ES-I3 (cell line): ENCODE results near the gene CALML4.
"Not testable (repeated sequence)": the region's sequence is repeated elsewhere in the genome, so short reads cannot be mapped to it uniquely, and the experiment has no call there.

ENCODE experiments used
- H3K36me3 ChIP-seq: 2 replicates; pipeline ENCODE4 v1.6.1; 2013; ENCODE audit warnings: mild to moderate bottlenecking, low read length, control low read depth, moderate library complexity; ENCODE audit not compliant: insufficient read depth
- H3K4me1 ChIP-seq: 2 replicates; pipeline ENCODE4 v1.6.1; 2013; ENCODE audit warnings: mild to moderate bottlenecking, control low read depth, low read length; ENCODE audit not compliant: insufficient read depth
- H3K9ac ChIP-seq: 2 replicates; pipeline ENCODE4 v1.6.1; 2013; ENCODE audit warnings: low read depth, mild to moderate bottlenecking, low read length, moderate library complexity
- H3K9me3 ChIP-seq: 2 replicates; pipeline ENCODE4 v1.6.1; 2013; ENCODE audit warnings: mild to moderate bottlenecking, low read length, moderate library complexity; ENCODE audit not compliant: control insufficient read depth, insufficient read depth

Gene CALML4

DNA sequence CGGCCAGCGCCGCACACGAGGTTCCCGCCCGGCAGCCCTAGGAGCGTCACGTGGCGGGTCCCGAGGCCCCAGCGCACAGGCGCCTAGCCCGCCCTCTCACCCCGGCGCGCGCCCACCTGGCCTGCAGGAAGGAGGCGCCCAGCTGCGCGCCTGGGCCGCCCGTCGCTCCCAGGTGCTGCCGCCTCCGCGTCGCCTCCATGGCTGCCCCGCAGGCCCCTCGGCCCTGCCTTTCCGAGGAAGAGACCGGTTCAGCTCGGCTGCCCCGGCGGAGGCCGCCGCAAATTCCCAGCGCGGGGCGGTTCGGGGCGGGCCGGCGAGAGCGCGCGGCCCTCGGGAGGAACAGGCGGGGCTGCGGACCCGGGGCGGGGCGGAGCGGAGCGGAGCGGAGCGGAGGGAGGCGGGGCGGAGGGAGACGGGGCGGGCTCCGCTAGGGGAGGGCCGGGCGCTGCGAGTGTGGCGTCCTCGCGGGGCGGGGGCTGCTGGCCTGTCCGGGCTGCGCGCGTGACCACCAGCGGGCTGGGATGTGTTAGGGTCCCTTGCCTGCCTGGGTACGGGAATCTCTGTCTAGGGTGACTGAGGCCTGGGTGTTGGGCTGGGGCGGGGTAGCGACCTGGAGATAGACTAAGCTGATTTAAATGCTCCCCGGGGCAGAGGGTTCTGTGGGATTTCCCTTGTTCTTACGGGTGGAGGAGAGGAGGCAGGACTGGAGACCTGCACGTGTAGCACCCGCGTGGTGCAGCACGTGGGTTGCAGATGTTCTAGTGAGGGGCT lies 24.4 kb upstream of the CALML4 start, which contains the start of gene CLN6:
Gene CLN6 (minus strand): TSS at position 343 of the 771 bp plus-strand sequence. CDS start 144 bp downstream, at position 199.
- Histone ChIP-seq H3K9ac (peak within 1 kb of the TSS; percentile 88), H3K9me3 (no peaks in the 10 kb centered on the region), H3K36me3 (no peaks in the 10 kb centered on the region), H3K4me1 (peaks cover 7% of the 10 kb centered on the region)

DNA sequence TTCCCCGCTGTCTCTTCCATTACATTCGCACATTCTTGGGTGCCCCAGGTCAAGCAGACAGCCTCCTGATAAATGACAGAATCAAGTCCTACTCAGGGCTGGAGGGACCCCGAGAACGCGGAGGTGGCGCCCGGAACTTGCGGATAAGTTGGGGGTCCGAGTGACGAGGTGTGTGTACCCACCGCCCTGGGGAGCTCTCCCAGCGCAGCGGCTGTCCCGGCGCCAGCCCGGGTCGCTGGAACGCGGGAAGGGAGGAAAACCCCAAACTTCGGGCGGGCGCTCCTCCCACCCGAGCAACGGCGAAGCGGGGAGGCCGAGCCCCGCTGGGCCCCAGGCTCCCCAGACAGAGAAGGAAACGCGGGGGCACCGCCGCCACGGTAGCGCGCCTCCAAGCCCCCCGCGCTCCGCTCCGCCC lies 23.8 kb upstream of the CALML4 start:
- peaks cover 7% of the 10 kb centered on the region; the same call in 1 of the 2 replicates for H3K4me1 ChIP-seq
- no peaks in the 10 kb centered on the region for H3K36me3 ChIP-seq
- H3K9ac ChIP-seq: peak overlapping the region; percentile 88
- no peaks in the 10 kb centered on the region for H3K9me3 ChIP-seq

DNA sequence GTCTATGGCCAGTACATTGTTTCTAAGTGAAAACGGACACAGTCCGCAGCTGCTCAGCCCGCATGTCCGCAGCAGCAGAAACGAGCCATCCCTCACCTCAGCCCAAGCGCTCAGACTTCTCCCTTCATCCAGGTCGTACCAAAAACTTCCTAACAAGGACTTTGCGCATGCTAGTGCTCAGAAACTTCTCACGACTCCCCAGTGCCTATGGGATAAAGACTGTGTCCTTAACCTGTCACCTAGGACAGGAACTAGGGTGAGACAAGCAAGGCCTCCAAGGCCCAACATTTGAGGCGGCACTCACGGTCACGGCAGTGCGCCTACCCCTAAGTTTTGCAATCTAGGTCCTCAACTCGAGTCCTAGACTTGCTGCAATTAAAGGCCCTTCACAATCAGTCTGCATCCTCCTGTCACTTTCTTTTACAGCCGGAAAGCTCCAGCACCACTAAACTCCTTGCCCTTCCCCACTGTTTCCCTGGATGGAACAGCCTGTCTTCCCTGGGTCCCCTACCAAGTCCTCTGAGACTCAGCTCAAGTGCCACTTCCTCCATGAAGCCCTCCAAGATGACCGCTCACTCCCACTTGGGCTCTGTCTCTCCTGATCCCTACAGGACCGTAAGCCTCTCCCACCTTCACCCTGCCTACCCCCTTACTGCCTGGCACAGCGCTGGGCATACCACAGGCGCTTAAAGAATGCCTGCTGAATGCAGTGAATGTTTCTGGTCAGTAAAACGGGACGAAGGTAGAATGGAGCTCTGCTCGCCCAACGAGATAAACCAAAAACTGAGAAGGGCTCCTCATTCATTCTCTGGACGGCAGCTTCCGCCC lies 23.2 kb upstream of the CALML4 start:
- Histone ChIP-seq H3K9ac (peak overlapping the region; percentile 88), H3K9me3 (peaks cover under 1% of the 10 kb centered on the region; the same call in 1 of the 2 replicates), H3K4me1 (peaks cover 7% of the 10 kb centered on the region; the same call in 1 of the 2 replicates), H3K36me3 (no peaks in the 10 kb centered on the region)

DNA sequence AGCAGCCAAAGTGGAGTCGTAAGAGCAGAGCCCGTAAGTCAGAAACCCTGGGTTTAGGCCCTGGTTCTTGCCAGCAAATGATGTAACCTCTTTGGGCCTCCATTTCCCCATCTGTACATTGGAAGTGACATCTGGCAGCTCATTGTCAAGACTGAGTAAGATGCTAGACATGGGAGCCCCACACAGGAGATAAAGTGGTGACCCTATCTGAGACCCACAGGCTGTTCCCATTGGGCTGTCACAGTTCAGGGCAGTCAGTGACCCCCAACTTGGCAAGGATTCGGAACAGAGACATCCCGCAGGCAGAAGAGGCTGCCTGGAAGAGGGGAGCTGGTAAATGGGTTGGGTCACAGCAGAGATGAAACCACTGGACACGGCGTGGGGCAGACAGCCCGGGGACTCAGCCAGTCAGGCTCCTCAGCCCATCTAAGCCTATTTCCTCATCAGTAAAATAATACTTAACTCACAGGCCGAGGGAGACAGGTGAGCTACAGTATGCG lies 22.6 kb upstream of the CALML4 start:
- peak overlapping the region; percentile 88 for H3K9ac ChIP-seq
- H3K4me1 ChIP-seq: peaks cover 7% of the 10 kb centered on the region; the same call in 1 of the 2 replicates

DNA sequence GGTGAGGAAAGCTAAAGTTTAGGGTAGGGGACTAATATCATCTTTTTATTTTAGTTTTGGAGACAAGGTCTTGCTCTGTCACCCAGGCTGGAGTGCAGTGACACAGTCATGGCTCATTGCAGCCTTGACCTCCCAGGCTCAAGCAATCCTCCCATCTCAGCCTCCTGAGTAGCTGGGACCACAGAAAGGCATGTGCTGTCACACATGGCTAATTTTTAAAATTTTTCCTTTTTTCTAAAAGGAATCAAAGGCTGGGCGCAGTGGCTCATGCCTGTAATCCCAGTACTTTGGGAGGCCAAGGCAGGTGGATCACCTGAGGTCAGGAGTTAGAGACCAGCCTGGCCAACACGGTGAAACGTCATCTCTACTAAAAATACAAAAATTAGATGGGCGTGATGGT lies 20.3 kb upstream of the CALML4 start:
- not testable (repeated sequence) for H3K4me1 ChIP-seq, H3K9me3 ChIP-seq, H3K9ac ChIP-seq, H3K36me3 ChIP-seq

More for the DNA sequence above, 22.6 kb upstream of the CALML4 start:
- peaks cover 5% of the 10 kb centered on the region; the same call in 1 of the 2 replicates for H3K9me3 ChIP-seq
- H3K36me3 ChIP-seq: no peaks in the 10 kb centered on the region

DNA sequence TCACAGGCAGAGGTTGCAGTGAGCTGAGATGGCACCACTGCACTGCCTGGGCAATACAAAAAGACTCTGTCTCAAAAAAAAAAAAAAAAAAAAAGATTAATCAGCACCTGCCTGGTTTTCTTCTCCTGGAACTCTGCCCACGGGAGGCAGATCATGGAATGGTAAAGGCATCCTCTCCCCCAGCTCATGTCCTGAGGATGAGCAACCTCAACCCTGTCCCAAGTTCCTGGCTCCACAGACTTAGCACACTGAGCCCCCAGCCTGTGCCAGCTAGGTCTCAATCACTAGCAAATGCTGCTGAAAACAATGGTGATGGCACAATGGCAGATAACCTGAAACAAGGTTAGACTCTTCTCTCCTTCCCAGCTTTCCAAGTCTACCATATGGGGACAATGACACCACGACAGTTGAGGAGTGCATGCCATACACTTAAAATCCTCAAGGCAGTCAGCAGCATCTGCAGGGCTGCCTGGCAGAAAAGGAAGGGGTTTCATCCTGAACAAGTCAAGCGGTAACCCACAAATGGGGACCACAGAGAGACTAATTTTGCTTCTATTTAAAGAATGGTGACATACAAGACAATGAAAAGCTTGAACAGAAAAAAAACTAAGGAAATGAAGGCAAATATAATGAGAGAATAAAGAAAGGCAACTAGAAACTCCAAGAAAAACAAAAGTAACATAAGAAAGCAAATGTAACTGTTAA lies 19.6 kb upstream of the CALML4 start:
- no peak overlapping the region for H3K9ac ChIP-seq
- peaks cover 7% of the 10 kb centered on the region; the same call in 1 of the 2 replicates for H3K4me1 ChIP-seq
- H3K36me3 ChIP-seq: no peaks in the 10 kb centered on the region; the same call in 1 of the 2 replicates
- peaks cover 5% of the 10 kb centered on the region; the same call in 1 of the 2 replicates for H3K9me3 ChIP-seq

DNA sequence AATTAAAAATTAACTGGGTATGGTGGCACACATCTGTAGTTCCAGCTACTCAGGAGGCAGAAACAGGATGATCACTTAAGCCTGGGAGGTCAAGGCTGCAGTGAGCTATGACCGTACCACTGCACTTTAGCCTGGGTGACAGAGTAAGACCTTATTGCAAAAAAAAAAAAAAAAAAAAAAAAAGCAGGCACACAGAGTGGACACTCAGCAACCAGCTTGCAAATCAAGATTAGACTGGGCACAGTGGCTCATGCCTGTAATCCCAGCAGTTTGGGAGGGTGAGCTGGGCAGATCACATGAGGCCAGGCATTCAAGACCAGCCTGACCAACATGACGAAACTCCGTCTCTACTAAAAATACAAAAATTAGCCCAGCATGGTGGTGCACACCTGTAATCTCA lies 19.0 kb upstream of the CALML4 start:
- Histone ChIP-seq H3K36me3 (no peaks in the 10 kb centered on the region; the same call in 1 of the 2 replicates), H3K4me1 (peaks cover 7% of the 10 kb centered on the region; the same call in 1 of the 2 replicates), H3K9ac (no peak overlapping the region), H3K9me3 (peaks cover 5% of the 10 kb centered on the region; the same call in 1 of the 2 replicates)

DNA sequence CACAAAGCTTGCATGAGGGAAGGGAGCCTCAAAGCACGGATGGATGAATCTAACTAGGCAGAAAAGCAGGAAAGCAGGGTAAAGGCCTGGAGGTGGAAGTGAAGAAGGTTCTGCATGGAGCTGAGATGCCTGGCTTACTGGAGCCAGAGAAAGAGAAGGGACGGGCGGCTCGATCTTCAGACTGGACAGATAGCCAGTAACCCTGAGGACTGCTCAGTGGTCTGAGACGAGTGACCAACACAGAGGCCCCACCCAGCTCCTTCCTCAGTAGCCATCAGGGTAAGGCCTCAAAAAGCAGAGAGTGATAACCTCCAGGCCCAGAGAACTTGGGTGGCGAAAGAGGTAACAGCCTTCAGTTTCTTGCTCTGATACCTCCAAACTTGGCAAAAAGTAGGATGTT lies 18.0 kb upstream of the CALML4 start:
- no peak overlapping the region for H3K9ac ChIP-seq
- peaks cover 5% of the 10 kb centered on the region; the same call in 1 of the 2 replicates for H3K9me3 ChIP-seq
- peaks cover 7% of the 10 kb centered on the region; the same call in 1 of the 2 replicates for H3K4me1 ChIP-seq
- H3K36me3 ChIP-seq: peaks cover 3% of the 10 kb centered on the region

DNA sequence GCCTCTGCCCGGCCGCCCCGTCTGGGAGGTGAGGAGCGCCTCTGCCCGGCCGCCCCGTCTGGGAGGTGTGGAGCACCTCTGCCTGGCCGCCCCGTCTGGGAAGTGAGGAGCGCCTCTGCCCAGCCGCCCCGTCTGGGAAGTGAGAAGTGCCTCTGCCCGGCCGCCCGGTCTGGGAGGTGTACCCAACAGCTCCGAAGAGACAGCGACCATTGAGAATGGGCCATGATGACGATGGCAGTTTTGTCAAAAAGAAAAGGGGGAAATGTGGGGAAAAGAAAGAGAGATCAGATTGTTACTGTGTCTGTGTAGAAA lies 17.3 kb upstream of the CALML4 start:
- not testable (repeated sequence) for H3K9ac ChIP-seq, H3K4me1 ChIP-seq, H3K9me3 ChIP-seq, H3K36me3 ChIP-seq

DNA sequence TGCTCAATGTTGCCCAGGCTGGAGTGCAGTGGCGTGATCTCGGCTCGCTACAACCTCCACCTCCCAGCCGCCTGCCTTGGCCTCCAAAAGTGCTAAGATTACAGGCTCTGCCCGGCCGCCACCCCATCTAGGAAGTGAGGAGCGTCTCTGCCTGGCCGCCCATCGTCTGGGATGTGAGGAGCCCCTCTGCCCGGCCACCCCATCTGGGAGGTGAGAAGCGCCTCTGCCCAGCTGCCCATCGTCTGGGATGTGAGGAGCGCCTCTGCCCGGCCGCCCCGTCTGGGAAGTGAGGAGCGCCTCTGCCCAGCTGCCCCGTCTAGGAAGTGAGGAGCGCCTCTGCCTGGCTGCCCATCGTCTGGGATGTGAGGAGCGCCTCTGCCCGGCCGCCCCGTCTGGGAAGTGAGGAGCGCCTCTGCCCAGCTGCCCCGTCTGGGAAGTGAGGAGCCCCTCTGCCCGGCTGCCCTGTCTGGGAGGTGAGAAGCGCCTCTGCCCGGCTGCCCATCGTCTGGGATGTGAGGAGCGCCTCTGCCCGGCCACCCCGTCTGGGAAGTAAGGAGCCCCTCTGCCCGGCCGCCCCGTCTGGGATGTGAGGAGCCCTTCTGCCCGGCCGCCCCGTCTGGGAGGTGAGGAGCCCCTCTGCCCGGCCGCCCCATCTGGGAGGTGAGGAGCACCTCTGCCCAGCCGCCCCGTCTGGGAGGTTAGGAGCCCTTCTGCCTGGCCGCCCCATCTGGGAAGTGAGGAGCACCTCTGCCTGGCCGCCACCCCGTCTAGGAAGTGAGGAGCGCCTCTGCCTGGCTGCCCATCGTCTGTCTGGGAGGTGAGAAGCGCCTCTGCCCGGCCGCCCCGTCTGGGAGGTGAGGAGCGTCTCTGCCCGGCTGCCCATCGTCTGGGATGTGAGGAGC lies 16.6 kb upstream of the CALML4 start:
- not testable (repeated sequence) for H3K36me3 ChIP-seq, H3K9ac ChIP-seq, H3K9me3 ChIP-seq, H3K4me1 ChIP-seq

DNA sequence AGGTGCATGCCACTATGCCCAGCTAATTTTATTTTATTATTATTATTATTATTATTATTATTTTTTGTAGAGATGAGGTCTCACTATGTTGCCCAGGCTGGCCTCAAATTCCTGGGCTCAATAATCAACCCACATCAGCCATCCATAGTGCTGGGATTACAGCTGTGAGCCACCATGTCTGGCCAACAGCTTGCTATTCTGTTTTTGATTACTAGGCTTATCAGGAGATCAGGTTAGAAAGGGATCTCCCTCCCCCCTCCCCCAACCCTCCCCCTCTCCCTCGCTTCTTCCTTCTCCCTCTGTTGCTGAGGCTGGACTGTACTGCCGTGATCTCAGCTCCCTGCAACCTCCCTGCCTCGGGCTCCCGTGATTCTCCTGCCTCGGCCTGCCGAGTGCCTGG lies 15.8 kb upstream of the CALML4 start:
- H3K36me3 ChIP-seq: peaks cover 4% of the 10 kb centered on the region
- no peaks in the 10 kb centered on the region for H3K4me1 ChIP-seq

DNA sequence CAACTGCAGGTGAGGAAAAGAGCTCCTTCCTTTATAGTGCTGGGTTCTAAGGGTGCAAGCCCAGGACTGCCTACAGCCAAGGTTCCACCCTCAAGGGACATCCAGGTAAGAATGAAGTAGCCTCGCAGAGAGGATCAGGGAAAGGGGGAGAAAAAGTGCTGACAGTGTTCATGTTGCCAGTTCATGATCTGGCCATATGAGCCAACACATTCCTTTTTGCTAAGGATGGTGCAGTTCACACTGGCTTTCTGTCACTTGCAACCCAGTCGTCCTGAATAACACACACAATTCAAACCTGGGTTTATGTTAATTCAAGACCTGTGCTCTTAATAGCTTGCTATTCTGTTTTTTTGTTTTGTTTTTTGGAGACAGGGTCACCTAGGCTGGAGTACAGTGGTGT lies 15.4 kb upstream of the CALML4 start:
- Histone ChIP-seq H3K9ac (no peak overlapping the region), H3K9me3 (peaks cover 5% of the 10 kb centered on the region; the same call in 1 of the 2 replicates), H3K36me3 (peaks cover 4% of the 10 kb centered on the region), H3K4me1 (no peaks in the 10 kb centered on the region)

More for the DNA sequence above, 15.8 kb upstream of the CALML4 start:
- Histone ChIP-seq H3K9ac (no peak overlapping the region), H3K9me3 (peaks cover 5% of the 10 kb centered on the region; the same call in 1 of the 2 replicates)
